HG02571 (cell line): ENCODE data around the gene SEL1L2.
"Not testable (repeated sequence)": the region's sequence is repeated elsewhere in the genome, so short reads cannot be mapped to it uniquely, and the experiment has no call there.

Experiments
- ATAC-seq: cut with Tn5 transposase; IDR thresholded peaks from one replicate; pipeline ENCODE4 v1.9.1; 2021; ENCODE audit warnings: mild to moderate bottlenecking, moderate library complexity; ENCODE audit not compliant: unreplicated experiment

Gene SEL1L2, protein sequence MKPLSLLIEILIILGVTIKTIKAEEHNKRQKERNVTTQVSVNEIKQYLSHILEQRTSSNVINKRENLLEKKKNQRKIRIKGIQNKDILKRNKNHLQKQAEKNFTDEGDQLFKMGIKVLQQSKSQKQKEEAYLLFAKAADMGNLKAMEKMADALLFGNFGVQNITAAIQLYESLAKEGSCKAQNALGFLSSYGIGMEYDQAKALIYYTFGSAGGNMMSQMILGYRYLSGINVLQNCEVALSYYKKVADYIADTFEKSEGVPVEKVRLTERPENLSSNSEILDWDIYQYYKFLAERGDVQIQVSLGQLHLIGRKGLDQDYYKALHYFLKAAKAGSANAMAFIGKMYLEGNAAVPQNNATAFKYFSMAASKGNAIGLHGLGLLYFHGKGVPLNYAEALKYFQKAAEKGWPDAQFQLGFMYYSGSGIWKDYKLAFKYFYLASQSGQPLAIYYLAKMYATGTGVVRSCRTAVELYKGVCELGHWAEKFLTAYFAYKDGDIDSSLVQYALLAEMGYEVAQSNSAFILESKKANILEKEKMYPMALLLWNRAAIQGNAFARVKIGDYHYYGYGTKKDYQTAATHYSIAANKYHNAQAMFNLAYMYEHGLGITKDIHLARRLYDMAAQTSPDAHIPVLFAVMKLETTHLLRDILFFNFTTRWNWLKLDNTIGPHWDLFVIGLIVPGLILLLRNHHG

DNA sequence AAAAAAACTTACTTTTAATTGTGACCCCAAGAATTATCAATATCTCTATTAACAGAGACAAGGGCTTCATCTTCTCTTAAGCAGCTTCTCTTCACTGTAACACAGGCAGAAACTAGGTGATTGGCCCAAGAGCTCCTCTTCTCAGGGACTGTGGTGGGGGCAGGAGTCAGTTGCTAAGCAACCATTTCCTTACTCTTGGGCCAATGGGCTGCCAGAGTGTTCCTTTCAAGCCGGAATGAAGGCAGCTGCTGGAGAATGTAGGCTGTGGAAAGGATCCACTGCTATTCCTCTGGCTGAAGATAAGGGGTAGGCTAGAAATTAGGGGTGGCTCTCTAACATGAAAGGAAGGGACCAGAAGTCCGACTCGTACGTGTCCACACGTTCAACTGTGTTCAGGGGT, at the start of gene SEL1L2:
SEL1L2 (minus strand) TSS at position 150 of the 400 bp plus-strand sequence; CDS start at position 70, 80 bp downstream.
- ATAC-seq: no peak

DNA sequence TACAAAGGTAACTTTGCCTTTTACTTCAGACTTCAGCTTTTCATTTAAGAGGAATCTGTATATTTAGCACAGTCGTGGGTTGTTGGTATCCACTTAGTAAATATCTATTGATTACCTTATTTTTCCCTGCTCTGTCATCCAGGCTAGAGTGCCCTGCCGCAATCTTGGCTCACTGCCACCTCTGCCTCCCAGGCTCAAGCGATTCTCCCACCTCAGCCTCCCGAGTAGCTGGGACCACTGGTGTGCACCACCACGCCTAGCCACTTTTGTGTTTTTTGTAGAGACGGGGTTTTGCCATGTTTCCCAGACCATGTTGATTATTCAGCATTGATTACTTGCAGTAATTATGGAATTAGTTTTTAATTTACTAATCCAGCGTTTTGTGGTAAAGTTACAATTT, 46.2 kb upstream of the SEL1L2 start:
- no peak for ATAC-seq

DNA sequence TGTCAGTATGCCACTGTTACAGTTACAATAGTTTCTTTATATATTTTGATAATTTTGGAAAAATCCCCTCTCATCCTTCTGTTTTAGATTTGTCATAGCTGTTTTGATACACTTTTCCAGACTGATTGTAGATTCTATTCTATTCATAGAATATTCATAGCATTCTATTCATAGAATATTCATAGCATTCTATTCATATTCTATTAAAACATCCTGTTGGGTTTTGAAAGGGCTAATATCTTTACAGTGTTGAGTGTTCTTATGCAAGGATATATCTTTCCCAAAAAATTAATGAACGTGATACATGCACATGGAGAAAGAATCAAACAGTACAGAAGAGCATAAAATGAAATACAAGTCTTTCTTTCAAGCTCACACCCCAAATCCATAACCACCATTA, 42.9 kb upstream of the SEL1L2 start:
- ATAC-seq: no peak

DNA sequence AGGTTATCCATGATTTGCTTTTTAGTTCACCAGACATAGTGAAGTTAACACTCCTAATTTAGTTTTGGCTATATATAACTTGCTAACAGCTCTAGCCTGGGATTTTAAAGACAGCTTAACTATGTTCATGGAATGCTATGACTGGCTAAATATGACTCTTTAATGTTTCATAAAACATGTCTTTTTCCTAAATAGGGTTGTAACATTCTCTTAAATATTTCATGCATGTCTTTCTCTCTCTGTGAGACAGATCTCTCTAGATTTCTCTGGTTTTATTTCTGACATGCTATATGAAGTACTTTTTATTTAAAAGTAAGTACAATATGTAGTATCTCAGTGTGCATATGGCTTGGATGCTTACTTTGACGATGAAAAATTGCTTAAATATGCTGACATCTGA, 40.6 kb upstream of the SEL1L2 start:
- no peak for ATAC-seq

DNA sequence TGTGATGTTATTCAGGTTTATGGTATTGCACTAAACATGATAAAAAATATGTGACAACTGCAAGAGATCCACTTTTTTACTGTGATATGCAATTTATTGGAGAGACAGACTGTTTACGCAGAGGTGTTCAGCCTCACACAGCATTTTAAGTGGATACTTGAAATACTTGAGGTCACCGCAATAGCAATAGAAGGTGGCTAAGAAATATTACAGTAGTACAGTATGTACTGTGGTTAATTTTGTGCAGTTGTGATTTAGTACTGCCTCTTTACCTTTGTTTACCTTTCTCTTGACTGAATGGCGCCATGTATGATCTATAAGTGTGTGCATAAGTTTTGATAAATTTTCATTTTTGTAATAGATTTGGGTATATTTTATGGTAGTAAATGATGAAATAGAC, 22.3 kb upstream of the SEL1L2 start:
- ATAC-seq: no peak

DNA sequence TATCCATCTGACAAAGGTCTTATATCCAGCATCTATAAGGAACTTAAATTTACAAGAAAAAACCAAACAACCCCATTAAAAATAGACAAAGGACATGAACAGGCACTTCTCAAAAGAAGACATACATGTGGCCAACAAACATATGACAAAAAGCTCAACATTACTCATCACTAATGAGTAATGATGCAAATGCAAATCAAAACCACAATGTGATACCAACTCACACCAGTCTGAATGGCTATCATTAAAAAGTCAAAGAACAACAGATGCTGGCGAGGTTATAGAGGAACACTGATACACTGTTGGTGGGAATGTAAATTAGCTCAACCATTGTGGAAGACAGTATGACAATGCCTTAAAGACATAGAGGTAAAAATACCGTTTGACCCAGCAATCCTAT, 18.8 kb upstream of the SEL1L2 start:
- no peak for ATAC-seq

DNA sequence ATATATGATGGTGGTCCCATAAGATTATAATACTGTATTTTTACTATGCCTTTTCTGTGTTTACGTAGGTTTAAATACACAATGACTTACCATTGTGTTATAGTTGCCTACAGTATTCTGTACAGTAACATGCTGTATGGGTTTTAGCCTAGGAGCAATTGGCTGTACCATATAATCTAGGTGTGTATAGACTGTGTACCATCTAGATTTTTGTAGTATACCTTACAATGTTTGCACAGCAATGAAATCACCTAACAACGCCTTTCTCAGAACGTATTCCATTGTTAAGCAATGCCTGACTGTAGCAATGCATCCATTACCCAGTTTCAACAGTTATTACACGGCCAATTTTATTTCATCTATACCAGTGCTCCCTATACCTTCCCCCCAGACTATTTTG, 15.6 kb upstream of the SEL1L2 start:
- ATAC-seq: no peak

DNA sequence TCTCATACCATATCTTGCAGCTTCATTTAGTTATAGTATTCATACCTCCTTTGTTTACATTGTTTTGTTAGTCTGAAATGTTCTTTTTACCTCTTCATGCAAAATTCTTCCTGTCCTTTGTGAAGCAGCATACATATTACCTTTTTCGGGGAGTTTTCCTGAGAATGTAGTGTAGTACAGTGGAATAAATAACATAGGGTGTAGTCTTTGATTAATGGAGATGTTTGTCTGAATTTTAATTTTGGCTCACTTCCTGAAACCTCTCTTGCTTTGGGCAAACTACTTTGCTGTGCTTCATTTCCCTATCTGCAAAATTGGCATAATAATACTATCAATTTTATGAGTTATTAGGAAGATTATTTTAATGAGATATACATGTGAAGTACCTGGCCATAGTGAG, 10.5 kb upstream of the SEL1L2 start:
- no peak for ATAC-seq

DNA sequence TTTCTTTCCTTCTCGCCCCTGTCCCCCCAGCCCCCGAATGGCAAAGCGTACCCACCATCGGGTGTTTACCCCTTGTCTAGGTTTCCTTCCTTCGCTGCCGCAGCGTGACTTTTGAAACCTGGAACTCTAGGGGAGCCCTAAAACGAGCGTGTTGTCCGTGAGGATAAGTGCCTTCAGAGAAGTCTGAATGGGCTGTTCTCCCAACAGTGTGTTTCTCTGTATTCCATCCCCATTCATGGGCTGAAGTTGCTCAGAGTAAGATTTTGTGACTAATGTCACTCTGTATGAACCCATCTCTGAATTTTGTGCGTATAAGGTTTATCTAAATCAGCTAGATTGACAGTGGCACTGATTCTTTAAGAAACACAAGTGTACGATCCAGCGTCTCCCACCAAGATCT, 5.9 kb upstream of the SEL1L2 start:
- ATAC-seq: no peak

DNA sequence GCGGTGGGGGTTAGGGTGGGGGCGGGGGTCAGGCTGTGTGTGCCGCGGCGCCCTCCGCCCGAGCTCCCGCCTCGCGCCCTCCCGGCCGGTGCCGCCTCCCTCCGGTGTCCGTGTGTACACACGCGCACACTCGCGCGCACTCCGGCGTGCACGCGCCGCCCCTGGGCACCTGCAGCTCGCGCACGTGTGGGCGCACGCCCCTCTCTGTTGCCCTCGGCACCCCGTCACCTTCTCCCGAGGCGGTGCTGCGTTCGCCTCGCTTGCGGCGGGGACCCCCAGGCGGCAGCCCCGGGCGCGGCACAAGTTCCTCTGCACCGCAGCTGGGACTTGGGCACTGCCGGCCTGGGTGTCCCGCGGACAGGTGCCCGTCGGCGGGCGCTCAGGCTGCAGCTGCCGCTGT, 5.4 kb upstream of the SEL1L2 start:
- ATAC-seq: no peak

DNA sequence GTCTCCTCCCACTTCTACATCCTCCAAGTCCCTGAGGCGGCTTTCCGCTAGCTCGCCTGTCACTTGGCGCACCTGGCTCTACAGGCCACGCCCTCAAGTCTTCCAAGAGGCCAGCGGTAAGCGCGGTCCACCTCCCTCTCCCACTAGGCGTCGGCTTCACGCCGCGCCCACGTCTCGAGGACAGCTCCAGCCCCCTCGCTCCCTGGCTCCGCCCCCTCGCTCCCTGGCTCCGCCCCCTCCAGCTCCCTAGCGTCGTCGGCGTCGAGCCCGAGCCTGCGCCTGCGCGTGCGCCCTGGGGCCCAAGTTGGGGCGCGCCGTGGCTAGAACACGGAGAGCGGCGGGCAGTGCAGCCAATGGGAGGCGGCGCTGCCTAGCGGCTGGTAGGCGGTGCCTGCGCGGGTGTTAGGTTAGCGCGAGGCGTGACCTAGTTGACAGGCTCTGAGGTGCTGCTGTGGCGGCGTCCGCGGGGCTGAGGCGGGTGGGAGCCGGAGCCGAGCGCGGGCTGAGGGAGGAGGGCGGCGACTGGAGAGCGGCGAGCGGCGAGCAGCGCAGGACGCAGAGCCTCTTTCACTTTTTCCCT, 4.8 kb upstream of the SEL1L2 start, which contains the start of gene MACROD2:
MACROD2 (plus strand) TSS at position 431 of the 580 bp plus-strand sequence.
- ATAC-seq: no peak

DNA sequence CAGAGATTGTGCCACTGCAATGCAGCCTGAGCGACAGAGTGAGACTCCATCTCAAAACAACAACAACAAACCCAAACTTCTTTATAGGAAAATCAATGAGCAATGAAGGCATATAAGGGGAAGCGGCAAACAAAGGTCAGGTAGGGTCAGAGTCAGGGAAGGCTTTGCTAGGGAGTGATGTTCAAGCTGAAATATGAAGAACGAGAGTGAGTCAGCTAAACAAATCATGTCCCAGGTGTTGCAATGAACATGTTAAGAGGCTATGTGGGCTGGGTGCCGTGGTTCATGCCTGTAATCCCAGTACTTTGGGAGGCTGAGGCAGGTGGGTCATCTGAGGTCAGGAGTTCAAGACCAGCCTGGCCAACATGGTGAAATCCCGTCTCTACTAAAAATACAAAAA, 1.5 kb upstream of the SEL1L2 start:
- ATAC-seq: not testable (repeated sequence)

DNA sequence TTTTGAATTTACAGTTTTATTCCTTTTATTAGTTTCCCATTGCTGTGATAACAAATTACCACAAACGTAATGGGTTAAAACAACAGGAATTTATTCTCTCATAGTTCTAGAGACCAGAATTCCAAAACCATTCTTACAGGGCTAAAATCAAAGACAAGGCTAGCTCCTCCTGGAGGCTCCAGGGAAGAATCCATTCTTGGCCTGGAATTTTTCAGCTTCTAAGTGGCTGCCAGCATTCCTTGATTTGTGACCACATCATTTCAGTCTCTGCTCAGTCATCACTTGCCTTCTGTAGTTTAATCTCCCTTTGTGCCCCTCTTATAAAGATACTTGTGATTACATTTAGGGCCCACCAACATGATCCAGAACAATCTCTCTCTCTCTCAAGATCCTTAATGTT, 897 bp upstream of the SEL1L2 start:
- ATAC-seq: no peak

DNA sequence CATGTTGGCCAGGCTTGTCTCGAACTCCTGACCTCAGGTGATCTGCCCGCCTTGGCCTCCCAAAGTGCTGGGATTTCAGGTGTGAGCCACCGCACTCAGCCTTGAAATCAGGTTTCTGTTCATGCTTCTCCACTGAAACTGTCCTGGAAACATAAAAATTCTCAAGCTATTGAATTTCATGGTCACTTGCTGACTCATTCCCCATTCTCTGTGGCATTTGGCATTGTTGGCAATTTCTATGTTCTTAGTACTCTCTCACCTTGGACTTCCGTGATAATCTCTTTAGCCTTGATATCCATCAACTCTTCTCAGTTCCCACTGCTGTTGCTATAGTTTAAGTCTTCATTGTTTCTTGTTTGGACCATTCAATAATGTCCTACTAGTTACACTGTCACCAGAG, 6.2 kb downstream of the SEL1L2 start:
- ATAC-seq: no peak

DNA sequence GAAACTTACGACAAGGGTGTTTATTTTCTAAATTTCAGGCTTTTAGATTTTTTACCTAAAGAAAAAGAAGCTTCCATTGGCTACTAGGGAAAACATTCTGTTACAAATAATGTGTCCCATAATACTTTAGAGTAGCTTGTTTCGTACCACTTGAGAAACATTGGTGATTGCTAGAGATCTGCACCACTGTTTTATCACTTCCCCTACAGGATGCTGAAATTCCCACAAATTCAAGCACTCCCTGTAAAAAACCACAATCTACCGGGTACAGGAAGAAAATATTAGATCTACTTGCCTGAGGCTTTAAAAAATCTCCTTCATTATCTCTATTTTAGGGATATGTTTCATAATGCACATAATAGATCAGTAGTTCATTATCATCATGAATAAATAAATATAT, 29.9 kb downstream of the SEL1L2 start:
- no peak for ATAC-seq

DNA sequence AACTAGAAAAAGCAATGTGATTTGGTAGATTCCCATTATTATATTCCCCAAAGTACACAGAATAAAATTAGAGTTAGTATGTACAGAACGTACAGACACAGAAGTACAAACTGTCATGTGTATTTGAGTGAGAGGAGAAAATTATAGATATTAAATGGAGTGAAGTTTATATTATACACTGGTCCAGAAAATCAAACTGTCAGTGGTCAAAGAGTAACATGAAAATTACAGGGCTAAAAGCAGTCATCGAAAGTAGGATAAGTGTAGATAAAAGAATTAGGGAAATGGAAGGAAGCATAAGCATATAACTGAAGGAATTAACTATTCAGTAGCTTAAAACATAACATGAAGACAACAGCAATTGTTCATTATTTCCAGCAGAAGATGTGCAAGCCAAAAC, 30.3 kb downstream of the SEL1L2 start:
- ATAC-seq: no peak

DNA sequence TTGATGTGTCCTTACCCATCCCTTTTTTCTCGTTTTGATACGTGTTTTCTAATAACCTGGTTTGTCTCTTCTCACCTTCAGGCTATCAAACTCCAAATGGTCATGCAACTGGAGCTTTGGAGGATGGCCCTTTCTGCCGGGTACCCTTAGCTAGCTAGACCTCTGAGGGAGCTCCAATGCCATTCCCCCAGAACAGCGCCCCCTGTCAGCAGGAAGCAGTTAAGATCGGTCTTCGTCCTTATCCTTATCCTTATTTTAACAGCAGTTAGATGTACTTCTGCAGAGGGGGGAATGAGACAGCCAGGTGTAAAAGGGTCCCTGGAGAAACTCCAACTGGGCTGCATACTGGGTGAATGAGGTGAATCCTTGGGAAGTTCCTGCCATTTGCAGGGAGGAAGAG, 37.2 kb downstream of the SEL1L2 start:
- ATAC-seq: no peak

DNA sequence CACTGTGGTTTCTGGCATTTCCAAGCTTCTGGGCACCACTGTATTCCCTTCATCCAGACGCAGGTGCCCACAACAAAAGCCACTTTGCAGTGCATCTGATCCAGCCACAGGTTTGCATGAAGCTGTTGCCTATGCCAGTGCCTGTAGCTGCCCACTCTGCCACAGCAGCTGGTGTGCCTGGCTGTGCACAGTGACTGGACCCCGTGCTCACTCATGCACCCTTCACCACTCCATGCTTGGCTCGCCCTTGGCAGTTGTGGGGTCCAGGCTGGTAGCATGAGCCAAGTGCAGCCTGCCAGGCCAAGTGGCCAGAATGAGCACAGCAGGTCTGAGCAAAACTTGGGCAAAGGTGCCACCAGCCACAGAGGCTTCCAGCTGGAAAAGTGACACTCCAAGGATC, 42.7 kb downstream of the SEL1L2 start:
- ATAC-seq: no peak

DNA sequence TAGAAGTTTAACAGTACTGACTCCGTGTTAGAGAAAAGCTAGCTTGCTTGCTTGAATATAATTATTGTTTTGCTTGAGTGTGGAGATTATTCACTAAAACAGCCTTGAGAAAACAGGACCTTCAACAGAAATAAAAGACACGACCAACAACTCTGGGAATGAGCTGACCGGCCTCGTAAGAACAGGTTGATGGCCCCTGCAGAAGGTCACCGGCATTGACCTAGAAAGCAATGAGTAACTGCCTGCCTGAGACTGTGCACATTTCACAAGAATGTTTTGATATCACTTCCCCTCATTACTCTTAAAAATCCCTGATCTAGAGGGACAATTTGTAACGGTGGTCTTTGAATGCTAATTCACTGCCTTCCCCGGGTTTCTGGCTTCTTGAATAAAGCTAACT, 49.4 kb downstream of the SEL1L2 start:
- ATAC-seq: no peak

DNA sequence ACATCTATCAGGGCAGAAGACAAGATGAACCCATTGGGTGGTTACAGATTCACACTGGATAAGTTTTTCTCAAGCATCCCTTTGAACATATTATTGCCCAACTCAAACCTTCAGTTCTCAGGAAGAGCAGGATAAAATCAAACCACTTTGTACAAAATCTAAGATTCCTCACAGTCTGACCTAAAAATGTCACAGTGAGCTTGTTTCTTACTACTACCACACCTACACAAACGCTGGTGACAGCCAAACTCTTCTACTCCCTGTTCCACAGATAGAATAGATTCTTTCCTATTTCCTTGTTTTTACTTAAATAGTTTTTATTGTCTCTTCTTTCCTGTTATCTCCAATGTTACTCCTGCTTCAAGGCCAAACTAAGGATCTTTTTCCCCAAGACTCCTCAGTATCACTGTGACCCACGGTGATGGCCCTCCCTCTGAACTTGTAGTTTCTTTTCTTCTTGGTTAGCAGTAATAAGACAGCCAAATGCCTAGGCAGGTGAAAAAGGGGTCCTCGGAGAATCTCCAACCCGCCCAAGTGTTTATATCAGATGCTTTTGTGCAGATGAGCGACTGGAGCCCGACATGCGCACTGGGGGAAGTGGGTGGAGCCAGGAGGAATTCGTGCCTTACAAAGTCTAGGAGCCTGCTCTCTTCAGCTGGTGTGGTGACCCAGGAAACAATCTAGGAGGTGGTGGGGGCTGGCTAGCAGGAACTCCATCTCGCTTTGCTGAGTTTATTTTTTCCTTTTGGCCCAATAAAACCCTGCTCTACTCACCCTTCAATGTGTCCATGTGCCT, 53.4 kb downstream of the SEL1L2 start:
- no peak for ATAC-seq
